GM19240 (cell line): Measurements from ENCODE around the gene RNF26.

Experiments used
- DNase-seq: peaks from one replicate; pipeline ENCODE4 v3.0.0; 2011; ENCODE audit warnings: low spot score; ENCODE audit not compliant: insufficient read length

RNF26 gene

DNA sequence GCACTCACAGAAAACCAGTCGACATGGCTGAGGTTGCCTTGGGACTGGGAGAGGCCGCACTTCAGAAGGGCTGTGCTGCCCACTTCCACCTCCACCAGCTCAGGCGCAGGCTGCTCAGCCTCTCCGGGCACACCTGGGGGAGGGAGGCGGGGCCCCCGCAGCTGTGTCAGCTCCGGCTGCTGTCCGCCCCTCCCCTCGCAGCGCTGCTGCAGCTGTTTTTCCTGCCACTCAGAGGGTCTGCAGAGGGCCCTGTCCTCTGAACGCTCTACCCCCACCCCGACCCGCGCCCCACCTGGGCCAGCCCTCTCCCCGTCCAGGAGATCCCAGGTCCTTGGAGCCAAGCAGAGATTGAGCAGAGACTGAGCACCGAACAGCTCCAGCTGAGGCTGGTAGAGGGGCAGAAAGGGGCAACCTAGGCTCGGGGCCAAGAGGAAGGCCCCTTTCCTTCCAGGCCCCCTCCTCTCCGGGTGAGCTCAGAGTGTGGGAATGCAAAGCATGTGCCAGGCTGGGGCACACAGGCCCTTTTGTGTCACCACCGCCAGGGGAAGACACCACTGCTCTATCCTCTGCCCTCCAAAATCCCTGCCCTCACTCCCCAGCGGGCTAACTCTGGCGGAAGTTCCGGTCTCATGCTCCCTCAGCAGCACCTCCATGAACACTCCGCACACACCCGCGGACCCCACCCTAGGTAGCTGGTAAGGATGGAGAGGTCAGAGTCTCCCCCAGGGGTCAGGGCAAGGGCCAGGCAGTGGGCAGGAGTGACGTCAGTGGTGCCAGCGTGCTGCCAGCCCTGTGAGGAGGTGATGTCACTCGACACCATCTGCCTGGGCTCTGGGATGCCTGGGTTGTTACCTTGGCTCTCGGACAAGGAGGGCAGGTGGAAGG is 19.0 kb upstream of the RNF26 start:
- no peak for DNase-seq

DNA sequence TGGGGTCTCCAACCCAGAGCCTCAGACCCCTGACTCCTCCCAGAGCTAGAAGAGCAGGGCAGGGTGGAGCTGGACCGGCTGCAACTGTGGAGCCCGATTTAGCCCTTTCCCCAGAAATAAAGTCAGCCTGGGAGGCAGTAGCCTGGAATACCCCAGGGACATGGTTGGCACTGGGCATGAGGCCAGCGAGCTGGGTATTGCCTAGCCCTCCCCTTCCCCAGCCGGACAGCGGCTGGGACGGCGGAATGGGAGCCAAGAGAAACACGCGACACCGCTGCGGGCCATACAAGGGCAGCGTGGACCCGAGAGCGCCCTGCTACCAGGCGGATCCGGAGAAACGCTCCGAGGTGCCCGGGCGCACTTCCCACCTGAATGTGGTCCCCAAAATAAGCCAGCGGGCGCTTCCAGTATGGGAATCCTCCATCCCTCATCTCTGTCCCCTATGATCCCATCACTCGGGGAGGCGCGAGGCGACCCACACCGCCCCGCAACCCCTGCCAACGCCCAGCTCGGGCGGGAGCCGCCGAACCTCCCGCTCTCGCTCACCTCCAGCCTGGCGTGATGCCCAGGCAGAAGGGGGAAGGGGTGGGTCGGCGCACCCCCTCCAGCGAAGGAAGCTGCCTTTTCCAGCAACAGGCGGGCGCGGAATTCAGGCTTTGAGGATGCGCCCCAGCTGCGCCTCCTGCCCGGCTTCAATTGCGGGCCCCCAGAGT is 18.2 kb upstream of the RNF26 start:
- DNase-seq, result no peak

DNA sequence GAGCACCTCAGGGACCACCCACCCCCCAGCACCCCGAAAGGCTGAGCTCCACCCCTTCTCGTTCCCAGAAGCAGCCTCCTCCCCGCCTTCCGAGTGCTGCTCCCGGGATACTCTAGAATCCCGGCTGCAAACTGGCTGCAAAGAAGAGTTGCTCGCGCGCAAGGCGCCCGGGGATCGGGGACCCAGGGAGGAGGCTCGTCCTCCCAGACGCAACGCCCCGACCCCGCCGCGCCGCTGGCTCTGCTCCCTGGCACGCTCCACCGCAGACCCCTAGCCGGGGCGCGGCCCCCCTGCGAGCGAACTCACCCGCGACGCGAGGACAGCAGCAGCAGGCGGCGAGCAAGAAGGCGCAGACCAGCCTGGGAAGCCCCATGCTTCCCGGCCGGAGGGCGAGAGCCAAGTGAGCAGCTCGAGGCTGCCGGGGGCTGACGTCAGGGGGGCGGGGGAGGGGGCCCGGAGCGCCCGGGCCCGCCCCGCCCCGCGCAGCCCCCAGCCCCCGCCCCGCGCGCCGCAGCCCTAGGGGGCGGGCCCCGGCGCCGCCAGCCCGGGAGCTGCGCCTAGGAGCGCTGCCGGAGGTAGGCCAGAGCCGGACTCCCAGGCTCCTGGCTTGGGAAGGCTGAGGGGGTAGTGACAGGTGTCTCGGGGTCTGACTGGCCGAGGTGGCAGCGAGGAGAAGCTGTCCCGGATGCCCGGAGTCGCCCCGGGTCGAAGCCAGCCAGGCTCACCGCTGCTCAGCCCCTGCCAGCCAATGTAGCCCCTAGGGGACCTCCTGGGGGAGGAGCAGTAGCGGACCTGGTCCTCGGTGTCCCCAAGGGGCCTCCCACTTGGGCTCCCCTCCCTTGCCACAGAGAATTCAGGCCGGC is 17.4 kb upstream of the RNF26 start, which contains the start of gene MCAM:
TSS of gene MCAM (minus strand) at position 402 of the 863 bp plus-strand sequence. CDS start at position 373, 29 bp downstream.
- DNase-seq, result no peak

DNA sequence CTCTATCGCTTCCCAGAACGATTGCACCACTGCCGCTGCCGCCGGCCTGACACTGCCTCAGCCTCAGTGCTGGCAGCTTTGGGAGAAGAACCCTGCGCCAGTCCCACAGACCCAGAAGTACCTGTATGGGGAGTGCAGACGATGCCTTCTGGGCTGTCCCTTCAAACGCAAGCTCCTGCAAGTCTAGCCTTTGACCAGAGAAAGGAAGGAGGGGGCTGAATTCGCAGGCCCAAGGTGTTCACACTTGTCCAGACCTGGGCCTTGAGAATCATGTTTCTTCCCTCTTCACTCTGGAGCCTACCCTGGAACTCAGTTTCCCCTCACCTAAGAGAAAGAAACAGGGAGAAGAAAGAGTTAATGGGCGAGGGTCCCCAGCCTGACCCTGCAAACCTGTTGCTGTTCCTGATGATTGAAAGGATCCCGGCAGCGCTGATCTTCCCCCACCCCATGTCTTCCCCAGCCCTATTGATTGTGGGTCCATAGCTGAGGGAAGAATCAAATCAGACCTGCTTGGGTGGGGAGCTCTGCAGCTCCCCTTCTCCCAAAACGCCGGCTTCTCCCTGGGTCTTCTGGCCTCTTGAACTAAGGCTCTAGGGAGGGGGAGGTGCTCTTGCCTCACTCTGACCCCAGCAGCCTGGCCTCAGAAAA is 16.6 kb upstream of the RNF26 start:
- DNase-seq, result no peak

DNA sequence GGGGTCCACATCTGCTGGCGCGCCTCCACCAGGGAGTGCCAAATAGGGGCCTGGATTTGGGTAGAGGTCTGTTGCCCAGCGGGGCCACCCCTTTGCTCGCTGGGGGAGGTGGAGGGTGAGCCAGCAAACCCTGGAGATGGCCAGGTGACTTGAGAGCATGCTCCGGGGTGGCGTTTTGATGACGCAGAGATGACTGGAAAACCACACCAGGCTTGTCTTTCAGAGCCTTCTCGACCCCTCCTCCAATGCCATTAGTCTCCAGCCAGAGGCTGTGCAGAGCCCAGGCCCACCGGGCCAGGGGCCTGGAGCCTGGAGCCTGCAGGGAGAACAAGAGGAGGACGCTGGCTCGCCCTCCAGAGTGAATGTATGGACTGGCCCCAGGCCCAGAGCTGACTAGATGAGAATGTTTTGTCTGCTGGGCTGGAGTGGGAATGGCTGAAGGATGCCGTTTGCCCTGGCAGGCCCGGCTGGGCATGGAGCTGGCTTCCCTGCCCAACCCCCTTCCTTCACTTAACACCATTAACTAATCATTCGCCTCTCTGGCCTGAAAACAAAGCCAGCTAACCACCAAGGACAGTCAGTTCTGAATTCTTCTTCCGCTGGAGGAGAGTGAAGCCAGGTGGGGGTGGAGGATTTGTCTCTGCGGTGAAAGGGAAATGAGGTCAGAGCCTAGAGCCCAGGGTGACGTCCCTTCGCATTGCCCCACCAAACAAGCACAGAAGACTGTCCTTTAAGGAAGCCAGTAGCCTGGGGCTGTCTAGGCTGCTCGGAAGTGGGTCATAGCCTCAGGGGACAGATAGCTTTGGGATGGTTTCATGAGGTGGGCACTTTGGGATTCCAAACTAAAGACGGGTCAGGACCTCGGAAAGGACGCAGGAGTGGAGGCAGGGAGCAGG is 15.8 kb upstream of the RNF26 start:
- peak; percentile 70 for DNase-seq

DNA sequence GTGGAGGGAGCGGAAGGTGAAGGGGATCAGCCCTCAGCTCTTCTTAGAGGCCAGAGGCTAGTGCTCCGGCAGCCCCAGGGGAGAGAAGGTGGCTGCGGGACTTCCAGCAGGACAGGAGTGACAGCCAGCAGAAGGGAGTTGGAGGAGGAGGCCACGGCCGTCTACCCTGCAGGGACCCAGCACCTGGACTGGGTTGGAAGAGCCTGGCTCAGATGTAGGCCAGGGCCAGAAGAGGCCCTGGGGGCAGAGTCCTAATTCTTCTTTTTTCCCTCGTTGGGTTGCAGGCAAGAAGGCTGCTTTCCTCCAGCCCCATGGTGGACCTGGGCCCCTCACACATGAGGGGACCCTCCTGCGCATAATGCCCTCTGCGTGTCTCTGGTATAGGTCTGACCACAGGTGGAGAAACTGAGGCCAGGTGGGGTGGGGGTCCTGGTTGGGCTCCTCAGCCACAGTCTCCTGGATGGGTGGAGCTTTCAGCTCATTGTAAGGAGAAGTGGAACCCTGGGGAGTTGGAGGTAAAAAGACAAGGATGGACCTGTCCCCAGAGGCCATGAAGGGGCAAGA is 15.1 kb upstream of the RNF26 start:
- no peak for DNase-seq

DNA sequence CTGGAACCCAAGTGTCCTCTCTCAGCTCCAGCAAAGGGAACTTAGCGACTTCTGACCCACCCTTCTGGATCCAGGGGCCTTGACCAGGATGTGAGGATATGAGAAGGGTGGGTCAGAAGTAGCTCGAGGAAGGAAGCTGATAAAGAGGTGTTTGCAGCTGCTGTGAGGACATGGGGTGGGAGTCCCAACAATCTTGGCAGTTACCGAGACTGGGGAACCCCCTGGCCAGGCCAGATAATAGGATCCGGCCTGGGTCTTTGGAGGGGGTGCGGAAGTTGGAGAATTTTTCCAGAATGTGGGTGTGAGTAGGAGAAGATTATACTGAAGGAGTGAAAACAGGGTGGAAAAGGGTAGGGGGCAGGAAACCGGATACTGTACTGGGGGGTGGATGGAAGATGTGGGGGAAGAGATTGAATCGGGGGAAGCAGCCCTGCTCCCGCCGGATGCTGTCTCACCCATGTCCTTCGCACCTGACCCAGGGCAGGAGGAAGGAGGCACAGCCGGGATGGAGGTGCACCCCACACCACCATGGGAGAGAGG is 14.6 kb upstream of the RNF26 start:
- no peak for DNase-seq

DNA sequence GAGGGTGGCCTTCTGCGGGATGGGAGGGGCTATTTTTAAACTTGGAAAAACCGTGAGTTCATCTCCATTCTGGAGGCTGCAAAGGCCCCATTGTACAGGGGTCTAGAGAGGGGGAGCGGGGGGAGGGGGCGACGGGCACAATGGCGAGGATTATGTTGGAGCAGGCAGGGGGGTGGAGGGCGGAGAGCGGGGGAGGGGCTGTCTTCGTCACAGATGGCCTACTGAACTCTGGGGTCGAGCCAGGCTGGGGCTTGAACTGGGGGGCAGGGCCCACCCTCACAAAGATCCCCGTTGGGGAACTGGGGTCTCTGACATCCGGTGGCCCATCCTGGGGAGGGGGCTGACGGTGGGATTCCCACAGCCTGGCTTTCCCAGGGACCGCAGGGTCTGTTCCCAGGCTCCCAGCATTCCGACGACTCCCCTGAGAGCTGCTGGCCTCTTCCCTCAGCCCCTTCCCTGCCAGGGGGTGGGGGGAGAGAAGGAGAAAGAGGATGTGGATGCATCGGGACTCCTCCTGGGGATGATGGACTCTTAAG is 14.0 kb upstream of the RNF26 start:
- no peak for DNase-seq

DNA sequence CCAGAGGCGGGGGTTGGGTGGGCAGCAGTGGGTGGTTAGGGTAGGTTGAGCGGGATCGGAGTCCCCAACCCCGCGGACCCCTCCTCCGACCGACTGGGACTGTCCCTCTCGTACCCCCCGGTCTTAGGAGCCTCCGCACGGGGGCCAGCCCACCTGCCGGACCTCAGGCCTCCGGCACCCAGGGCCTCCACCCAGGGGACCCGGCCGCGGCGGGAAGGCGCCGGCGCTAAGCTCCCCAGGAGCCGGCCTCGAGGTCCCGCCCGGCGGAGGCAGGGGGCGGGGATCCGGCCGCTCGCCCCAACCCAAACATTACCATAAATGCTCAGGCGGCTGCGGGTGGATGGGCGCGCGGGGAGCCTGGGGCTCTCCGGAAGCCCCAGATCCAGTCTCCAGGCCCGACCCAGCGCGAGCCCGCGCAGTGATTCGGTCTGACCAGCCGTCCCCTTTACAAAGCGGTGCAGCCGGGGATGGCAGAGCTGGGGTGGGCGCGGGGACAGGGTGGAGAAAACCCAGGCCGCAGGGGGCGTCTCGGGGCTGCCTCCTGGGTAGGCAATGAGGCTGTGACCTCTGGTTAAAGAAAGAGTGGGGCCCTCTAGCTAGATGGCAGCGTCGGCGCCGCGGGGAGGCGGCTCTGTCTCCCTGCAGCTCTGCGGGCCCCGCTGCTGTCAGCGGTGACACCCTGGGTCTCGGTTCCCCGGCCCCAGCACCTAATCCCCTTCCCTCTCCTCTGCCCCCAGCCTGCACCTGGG is 13.4 kb upstream of the RNF26 start:
- peak; percentile 77 for DNase-seq

DNA sequence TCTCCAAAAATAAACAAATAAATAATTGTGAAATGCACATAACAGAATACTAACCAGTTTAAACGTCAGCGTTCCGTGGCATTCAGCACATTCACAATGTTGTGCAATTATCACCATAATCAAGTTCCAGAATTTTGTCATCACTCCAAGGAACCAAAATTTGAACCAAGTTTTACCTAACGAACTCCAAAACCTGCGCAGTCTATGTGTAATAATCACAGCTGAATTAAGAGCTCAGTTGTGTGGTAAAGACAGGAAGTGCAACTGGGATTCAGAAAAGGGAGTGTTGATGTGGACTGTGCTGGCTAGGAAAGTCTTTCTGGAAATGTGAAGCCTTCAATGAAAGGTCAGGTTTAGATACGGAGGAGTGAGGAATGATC is 12.0 kb upstream of the RNF26 start:
- no peak for DNase-seq

DNA sequence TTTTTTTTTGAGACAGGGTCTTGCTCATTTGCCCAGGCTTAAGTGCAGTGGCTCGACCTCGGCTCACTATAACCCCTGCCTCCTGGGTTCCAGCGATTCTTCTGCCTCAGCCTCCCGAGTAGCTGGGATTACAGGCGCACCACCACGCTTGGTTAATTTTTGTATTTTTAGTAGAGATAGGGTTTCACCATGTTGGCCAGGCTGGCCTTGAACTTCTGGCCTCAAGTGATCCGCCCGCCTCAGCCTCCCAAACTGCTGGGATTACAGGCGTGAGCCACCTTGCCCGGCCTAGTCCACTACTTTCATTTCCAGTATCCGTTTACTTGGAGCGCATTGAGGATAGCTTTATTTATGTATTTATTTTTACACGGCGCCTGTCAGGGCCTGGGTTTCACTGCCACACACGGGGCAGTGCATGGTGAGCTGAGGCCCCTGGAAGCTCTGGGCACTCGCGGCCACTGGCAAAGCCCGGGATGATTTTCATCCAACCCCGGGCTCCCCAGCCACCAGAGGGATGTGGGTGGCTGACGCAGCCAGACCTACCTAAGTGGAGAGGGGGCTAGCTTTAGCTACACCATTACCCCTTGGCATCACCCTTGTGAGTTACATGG is 11.3 kb upstream of the RNF26 start:
- no peak for DNase-seq

DNA sequence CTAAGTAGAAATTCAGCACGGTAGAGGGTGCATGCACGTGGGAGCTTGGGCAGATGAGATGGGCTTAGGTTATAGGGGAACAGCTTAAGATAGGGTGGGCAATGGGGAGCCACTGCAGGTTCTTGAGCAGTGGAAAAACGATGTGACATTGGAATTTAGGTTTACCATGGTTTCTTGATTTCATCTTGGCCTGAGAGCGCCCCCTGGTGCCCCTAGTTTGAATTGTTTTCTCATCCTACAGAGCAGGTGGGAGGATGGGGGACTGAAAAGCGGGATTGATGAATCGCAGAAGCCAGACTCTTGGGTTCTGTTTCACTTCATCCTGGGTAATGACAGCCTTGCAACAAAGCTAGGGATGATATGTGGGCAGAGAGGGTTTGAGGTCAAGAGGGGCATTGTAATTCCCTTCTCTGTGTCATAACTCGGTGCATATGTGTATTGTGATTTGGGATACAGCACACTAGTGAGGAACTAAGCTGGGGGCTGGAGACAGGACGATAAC is 10.7 kb upstream of the RNF26 start:
- DNase-seq, result no peak

DNA sequence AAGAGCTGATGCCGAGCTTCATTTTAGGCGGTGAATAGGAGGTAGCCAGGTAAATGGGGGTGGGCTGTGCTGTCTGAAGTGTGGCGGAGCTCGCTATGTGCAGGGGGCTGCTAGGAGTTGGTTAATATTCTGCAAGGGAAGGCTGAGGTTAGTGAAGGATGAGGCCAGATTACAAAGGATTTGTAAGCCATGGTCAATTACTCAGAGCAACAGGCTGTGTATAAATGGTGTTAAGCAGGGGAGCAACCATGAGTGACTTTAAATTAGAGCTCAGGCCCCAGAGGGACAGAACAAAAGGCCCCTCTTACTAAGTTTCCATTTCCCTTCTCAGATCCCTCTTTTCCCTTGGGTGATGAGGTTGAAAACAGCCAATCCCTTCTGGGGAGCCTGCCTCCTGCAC is 10.1 kb upstream of the RNF26 start:
- no peak for DNase-seq

DNA sequence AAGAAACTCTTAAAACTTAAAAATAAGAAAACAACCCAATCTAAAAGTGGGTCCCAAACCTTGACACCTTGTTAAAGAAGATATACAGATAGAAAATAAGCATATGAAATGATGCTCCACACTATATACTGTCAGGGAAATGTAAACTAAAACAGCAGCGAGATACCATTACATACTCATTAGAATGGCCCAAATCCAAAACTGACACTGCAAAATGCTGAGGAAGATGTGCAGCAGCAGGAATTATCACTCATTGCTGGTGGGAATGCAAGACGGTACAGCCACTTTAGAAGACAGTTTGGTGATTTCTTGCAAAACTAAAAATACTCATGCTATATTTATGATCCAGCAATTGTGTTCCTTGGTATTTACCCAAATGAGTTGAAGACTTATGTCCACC is 5.0 kb upstream of the RNF26 start:
- DNase-seq, result no peak

DNA sequence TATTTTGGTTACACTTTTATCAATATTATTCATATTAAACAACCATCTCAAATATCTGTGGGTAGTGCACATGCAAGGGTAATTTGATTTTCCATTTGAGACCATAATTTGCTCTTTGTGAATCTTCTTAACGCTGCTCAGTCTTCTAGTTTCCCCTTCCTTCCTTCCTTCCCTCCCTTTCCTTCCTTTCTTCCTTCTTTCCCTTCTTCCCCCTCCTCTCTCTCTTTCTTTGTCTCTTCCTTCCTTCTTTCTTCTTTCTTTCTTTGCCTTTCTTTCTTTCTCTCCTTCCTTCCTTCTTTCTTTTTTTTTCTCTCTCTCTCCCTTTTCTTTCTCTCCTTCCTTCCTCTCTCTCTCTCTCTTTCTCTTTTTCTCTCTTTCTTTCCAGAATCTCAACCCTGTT is 4.1 kb upstream of the RNF26 start:
- no peak for DNase-seq

DNA sequence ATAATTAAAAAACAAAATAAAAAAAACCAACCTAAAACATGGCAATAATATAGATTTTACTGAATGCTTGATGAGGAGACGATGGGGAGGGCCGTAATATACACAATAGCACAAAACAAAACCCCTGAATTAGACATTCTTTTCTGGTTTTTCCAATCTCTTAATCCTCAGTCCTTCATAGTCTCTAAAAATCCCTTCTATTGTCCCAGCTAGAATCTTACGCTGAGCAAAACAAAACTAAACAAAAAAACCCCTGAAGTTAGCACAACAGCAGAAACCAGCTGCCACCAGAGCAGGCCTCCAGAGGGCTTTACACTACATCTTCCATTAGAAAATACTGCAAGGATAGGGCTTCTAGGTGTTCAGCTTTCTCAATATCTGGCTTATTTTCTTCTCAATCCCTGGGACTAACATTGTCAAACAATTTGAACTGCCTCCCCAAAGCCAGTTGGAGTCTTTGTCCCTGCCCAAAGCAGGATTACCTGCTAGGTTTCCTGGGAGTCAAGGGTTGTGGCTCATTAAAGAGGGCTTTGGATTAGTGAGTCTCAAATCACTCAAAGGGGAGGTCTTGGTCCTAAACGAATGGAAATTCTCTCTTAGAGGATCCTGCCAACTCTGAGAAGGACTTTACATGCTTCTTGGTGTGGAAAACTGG is 2.1 kb upstream of the RNF26 start:
- no peak for DNase-seq

DNA sequence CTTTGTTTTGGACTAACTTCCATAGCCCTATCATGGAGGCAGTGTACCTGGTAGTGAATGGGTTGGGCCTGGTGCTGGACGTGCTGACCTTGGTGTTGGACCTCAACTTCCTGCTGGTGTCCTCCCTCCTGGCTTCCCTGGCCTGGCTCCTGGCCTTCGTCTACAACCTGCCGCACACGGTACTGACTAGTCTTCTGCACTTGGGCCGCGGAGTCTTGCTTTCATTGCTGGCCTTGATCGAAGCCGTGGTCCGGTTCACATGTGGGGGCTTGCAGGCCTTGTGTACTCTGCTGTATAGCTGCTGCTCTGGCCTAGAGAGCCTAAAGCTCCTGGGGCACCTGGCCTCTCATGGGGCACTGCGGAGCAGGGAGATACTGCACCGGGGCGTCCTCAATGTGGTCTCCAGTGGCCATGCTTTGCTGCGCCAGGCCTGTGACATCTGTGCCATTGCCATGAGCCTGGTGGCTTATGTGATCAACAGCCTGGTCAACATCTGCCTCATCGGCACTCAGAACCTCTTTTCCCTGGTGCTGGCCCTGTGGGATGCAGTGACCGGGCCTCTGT is 846 bp downstream of the RNF26 start:
- DNase-seq, result no peak
